ENCODE measurements around the gene PDZD7. TPM values are rescaled to one million over a fixed set of nuclear protein-coding genes. Genes with fewer than 3 reads are reported as not detected.

PDZD7 gene
- total and polyA plus RNA-seq, 9 donors = 0.07 to 1.2 (median 0.63) TPM

DNA sequence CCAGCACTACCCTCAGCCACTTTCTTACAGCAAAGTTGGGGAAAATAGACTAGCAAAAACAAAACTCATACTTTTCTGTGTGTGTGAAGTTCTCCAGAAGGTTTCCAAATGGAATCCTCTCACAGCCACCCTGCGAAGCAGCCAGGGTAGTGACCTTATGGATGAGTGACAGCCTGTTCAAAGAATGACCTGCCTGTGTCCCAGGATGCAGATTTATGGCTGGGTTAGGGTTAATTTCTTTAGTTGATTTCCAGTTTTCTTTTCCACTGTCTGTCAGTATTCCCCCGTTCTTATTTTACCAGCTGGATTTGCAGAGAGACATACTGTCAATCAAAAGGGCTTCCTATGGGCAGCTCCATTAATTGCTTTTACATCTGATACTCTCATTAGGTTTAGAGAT lies 64.0 kb downstream of the PDZD7 start:
- WGBS, 3 donors = 56 to 64% (median 62%) methylated on average over 2 of the region's 2 CpGs
- no peak overlapping the region for H3K27ac ChIP-seq
- no peak for TF ChIP-seq EP300 (IDR thresholded peaks at IDR 0.05)
- no peak for TF ChIP-seq POLR2A (IDR thresholded peaks at IDR 0.05)
- TF ChIP-seq, protein P1, sequence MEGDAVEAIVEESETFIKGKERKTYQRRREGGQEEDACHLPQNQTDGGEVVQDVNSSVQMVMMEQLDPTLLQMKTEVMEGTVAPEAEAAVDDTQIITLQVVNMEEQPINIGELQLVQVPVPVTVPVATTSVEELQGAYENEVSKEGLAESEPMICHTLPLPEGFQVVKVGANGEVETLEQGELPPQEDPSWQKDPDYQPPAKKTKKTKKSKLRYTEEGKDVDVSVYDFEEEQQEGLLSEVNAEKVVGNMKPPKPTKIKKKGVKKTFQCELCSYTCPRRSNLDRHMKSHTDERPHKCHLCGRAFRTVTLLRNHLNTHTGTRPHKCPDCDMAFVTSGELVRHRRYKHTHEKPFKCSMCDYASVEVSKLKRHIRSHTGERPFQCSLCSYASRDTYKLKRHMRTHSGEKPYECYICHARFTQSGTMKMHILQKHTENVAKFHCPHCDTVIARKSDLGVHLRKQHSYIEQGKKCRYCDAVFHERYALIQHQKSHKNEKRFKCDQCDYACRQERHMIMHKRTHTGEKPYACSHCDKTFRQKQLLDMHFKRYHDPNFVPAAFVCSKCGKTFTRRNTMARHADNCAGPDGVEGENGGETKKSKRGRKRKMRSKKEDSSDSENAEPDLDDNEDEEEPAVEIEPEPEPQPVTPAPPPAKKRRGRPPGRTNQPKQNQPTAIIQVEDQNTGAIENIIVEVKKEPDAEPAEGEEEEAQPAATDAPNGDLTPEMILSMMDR (IDR thresholded peaks at IDR 0.05) = no peak
- H3K4me1 ChIP-seq (ENCODE audit: insufficient read depth) = peaks cover 8% of the 10 kb centered on the region
- no peak for DNase-seq
- intact Hi-C loops (cut with DNase I) = loop anchor here in 1 of 4 donors (10.0 kb wide), 1 partner anchor 82 kb away; no protein-coding TSS in a partner anchor
- no peak overlapping the region for H3K4me3 ChIP-seq
- no peaks in the 10 kb centered on the region for H3K9me3 ChIP-seq
- no peaks in the 10 kb centered on the region for H3K27me3 ChIP-seq
- H3K36me3 ChIP-seq = no peaks in the 10 kb centered on the region

DNA sequence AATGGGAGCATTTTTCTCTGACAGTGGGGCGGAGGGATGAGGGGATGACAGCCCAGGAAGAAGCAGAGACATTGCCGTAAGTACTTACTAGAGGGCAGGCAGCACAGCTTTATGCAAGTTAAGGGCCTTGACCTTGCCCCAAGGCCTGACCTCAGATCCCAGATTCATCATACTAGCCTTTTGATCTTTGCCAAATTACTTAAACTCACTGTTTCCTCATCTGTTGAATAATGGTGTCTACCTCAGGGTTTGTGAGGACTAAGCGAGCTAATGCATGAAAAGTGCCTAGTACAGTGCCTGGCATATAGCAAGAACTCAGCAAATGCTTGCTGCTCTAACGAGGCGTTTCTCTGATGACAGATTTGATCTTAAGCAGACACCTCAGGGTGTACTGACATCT lies 65.1 kb downstream of the PDZD7 start:
- H3K27me3 ChIP-seq = no peaks in the 10 kb centered on the region
- WGBS, 3 donors = 50 to 68% (median 57%) methylated on average over 5 of the region's 5 CpGs
- no peak overlapping the region for H3K27ac ChIP-seq
- H3K36me3 ChIP-seq = no peaks in the 10 kb centered on the region
- intact Hi-C loops (cut with DNase I) = loop anchor here in 1 of 4 donors (10.0 kb wide), 1 partner anchor 81 kb away; no protein-coding TSS in a partner anchor
- H3K9me3 ChIP-seq = no peaks in the 10 kb centered on the region
- no peak overlapping the region for H3K4me3 ChIP-seq
- no peak for DNase-seq
- TF ChIP-seq, protein P1 (IDR thresholded peaks at IDR 0.05) = no peak
- TF ChIP-seq POLR2A (IDR thresholded peaks at IDR 0.05) = no peak
- no peak for TF ChIP-seq EP300 (IDR thresholded peaks at IDR 0.05)
- peaks cover 8% of the 10 kb centered on the region for H3K4me1 ChIP-seq (ENCODE audit: insufficient read depth)

DNA sequence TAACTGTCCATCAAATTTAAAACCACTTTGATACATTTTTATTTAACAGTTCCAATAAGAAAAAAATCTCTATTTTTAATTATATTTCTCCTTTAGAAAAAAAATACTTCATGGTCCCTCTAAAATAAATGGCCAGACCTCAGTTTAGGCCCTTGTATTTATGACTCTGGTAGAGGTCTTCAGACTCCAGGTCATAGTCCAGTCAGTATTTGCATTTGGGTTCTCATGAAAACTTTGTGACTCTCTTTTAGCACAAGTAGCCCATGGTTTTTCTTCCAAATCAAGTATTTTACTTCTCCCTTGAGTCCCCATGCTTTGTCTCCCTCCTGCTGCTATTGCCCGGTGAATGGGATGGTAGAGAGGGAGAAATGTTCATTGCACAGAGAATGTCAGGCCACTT lies 67.1 kb downstream of the PDZD7 start:
- Histone ChIP-seq H3K27me3 (no peaks in the 10 kb centered on the region), H3K4me3 (no peak overlapping the region), H3K9me3 (no peaks in the 10 kb centered on the region), H3K4me1 (ENCODE audit: insufficient read depth) (peaks cover under 1% of the 10 kb centered on the region), H3K36me3 (no peaks in the 10 kb centered on the region), H3K27ac (no peak overlapping the region)
- intact Hi-C loops (cut with DNase I) = loop anchor here in 1 of 4 donors (10.0 kb wide), 1 partner anchor 79 kb away; no protein-coding TSS in a partner anchor
- no peak for DNase-seq
- WGBS, 3 donors = 90 to 97% (median 96%) methylated on average over 1 of the region's 1 CpG
- TF ChIP-seq EP300 (IDR thresholded peaks at IDR 0.05) = no peak
- TF ChIP-seq, protein P1 (IDR thresholded peaks at IDR 0.05) = no peak
- TF ChIP-seq POLR2A (IDR thresholded peaks at IDR 0.05) = no peak

DNA sequence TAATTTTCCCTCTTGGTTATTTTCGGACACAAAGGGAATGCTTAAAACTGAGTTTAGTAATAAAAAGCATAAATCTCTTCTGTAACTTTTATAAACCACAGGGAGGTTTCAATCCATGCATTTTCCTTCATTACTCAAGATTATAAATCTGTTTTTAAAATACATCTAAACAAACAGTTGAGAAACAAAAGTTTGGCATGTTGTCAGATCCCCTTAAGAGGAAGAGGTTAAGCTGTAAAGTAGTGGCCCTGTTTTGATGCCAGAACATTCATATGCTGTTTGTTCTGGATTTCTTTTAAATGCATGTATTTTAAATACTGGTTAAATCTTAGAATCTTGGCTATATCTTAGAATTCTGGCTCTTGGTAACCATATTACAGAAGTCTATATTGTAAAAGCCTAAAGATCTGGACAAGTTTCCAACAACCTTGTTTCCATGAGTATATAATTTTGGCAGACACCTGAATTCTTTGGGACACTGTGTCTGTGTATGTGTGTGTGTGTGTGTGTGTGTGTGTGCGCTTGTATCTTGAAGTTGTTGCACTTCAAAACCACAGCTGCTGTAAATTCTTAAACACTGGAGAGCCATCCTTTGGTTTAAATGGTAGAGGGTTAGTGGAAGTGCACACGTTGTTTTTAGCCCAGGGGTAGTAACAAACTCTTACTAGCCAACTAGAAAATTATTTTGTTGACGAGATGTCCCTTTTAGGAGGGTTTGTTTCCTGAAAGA lies 68.4 kb downstream of the PDZD7 start:
- Histone ChIP-seq H3K9me3 (no peaks in the 10 kb centered on the region), H3K36me3 (no peaks in the 10 kb centered on the region), H3K27me3 (no peaks in the 10 kb centered on the region), H3K27ac (no peak overlapping the region), H3K4me3 (no peak overlapping the region), H3K4me1 (ENCODE audit: insufficient read depth) (no peaks in the 10 kb centered on the region)
- intact Hi-C loops (cut with DNase I) = loop anchor here in 1 of 4 donors (10.0 kb wide), 1 partner anchor 78 kb away; no protein-coding TSS in a partner anchor
- no peak for TF ChIP-seq EP300 (IDR thresholded peaks at IDR 0.05)
- no peak for TF ChIP-seq POLR2A (IDR thresholded peaks at IDR 0.05)
- TF ChIP-seq, protein P1 (IDR thresholded peaks at IDR 0.05) = no peak
- no peak for DNase-seq
- 44 to 61% (median 48%) methylated on average over 4 of the region's 4 CpGs for WGBS, 3 donors

All from ovary (tissue), 9 donors.